Ammon's horn (tissue), 1 donor: ENCODE data around the gene HELZ.

Experiments
- DNase-seq: peaks from one replicate; pipeline ENCODE4 v3.0.0-alpha.2; 2016; ENCODE audit warnings: low spot score

HELZ gene

DNA sequence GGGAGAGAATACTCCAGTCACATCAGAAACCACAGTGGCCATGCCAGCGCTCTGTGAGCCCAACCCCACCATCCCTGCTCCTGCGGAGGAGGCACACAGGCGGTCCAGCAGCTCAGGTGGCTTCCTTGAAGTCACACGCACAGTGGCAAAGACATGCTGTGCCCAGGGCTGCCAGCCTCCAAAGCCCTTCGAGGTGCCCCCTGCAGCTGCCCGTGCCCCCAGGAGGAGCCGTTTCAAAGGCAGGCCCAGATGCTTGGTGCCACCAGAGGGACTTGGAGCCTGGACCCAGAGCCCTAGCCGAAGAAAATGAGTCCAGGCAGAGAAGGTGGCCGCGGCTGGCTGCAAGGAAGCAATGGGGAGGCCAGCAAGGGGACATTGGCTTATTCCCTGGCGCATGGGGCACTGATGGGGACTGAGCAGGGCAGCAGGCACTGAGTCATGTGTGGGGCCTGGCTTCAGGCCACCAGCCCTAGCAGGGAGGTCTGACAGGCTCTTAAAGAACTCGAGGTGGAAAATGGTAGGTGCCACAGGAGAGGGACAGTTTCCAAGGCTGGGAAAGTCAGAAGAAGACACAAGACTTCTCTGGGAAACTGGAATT, 217.9 kb downstream of the HELZ start:
- DNase-seq, result no peak

DNA sequence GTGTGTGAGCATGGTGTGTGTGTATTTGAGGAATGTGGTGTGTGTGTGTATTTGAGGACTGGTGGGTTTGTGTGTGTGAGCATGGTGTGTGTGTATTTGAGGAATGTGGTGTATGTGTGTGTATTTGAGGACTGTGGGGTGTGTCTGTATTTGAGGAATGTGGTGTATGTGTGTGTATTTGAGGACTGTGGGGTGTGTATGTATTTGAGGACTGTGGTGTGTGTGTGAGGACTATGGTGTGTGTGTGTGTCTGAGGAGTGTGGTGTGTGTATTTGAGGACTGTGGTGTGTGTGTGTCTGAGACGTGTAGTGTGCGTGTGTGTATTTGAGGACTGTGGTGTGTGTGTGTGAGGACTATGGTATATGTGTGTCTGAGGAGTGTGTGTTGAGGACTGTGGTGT, 218.7 kb downstream of the HELZ start:
- no peak for DNase-seq

DNA sequence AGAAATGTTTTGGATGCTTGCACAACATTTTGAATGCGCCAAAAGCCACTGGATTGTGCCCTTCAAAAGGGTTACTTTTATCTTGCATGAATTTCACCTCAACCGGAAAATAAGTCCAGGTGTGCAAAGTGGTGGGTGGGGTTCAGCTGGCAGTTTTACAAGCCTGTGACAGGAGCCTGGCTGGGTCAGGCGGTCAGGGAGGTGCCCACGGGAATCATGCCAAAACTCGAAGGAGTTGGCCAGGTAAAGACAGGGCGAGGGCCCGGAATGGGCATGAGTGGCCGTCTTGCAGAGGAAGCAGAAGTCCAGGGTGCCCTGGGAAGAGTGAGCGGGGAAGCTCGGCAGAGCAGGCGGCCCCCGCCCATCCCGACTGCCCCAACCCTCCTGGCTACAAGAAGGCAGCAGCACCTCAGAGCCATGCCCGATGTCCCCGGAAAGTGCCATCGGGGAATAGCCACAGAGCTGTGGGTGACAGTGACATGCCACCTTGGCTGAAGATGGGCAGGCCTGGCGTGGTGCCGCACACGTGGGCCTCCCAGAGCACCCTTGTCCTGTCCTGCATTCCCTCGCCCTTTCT, 219.7 kb downstream of the HELZ start:
- DNase-seq, result no peak

DNA sequence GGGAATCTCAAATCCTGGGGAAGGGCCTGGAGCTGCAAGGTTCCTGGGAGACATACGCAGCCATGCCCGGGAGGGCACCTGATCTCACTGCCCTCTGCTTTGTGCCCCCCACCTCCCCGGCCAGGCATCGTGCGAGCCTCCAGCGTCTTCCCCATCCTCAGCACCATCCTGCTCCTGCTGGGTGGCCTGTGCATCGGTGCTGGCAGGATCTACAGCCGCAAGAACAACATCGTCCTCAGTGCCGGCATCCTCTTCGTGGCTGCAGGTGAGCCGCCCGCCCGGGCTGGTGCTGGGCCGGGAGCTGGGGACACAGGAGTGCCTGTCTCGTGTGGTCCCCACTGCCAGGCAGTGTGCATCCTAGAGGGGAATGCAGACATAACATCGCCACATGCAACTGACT, 220.3 kb downstream of the HELZ start:
- DNase-seq, result no peak

DNA sequence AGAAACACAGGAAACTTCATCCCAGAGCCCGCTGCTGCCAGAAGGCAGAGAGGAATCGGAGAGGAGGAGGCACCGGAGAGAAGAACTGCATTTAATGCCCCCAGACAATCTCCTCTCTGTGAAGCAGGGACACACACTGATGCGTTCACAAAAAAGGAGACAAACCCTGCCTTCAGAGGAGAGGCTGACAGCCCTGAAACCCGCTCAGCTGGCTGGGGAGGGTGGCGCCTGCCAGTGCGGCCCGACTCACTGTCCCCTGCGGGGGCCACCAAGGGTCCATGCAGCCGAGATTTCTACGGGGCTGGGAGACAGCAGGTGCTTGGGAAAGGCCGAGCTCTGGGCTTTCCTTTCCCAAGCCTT, 222.6 kb downstream of the HELZ start:
- DNase-seq, result peak; percentile 43

DNA sequence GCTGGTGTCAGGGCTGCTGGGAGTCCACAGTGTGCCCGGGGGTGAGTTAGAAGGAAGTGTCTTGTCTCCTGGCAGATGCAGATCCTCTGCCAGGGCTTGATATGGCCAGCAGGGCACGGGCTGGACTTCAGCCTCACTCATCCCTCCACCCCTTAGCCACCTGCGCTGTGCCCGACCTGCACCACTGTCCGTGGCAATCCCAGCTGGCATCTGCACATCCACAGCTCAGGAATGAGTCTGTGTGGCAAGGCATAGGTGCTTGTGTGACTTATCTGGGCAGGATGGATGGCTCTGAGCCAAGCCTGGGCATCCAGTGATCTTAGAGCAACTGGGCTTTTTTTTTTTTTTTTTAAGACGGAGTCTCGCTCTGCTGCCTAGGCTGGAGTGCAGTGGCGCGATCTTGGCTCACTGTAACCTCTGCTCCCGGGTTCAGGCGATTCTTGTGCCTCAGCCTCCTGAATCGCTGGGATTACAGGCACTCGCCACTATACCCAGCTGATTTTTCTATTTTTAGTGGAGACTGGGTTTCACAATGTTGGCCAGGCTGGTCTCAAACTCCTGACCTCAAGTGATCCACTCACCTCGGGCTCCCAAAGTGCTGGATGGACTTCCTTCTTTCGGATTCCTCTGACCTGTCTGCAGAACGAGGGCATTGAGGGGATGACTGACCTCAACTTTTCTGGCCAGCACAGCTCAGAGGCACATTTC, 223.1 kb downstream of the HELZ start:
- no peak for DNase-seq

DNA sequence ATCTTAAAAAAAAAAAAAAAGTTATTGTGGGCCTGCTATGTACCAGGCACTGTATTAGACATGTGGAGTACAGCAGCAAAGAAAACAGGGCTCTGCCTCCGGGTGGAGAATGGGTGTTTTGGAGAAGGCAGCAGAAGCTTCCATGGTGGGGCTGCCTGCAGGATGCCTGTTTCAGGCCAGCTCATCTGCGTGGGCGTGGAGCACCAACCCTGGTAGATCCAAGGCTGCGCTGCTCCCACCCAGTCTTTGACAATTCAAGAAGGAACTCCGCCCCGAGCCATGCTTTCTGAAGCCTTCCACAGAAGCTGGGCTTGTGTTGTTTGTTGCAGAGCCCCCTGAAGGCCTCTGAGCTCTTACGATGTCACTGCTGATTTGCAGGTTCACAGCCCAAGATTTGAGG, 223.8 kb downstream of the HELZ start:
- DNase-seq, result no peak
